ENCODE results near the gene EPB41L4B.
A peak's percentile ranks its signal among the peaks of the same experiment; 100 is the strongest.
"Not testable (repeated sequence)": the region's sequence is repeated elsewhere in the genome, so short reads cannot be mapped to it uniquely, and the experiment has no call there.

EPB41L4B gene

GRCh38 chr9:109320742-109321448, at the start of gene EPB41L4B:
Gene EPB41L4B, minus strand, starts transcription at chr9:109321059. Its CDS starts 613 bp downstream, at chr9:109320446.
- TF ChIP-seq, protein P1, sequence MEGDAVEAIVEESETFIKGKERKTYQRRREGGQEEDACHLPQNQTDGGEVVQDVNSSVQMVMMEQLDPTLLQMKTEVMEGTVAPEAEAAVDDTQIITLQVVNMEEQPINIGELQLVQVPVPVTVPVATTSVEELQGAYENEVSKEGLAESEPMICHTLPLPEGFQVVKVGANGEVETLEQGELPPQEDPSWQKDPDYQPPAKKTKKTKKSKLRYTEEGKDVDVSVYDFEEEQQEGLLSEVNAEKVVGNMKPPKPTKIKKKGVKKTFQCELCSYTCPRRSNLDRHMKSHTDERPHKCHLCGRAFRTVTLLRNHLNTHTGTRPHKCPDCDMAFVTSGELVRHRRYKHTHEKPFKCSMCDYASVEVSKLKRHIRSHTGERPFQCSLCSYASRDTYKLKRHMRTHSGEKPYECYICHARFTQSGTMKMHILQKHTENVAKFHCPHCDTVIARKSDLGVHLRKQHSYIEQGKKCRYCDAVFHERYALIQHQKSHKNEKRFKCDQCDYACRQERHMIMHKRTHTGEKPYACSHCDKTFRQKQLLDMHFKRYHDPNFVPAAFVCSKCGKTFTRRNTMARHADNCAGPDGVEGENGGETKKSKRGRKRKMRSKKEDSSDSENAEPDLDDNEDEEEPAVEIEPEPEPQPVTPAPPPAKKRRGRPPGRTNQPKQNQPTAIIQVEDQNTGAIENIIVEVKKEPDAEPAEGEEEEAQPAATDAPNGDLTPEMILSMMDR (IDR thresholded peaks at IDR 0.05) = peak; percentile 83
- Mint-ChIP-seq H3K27ac (peak within 1 kb of the TSS; percentile 23), H3K4me1 (peaks cover 27% of the 10 kb centered on the region), H3K4me3 (peak within 1 kb of the TSS; percentile 88), H3K9me3 (no peaks in the 10 kb centered on the region), H3K36me3 (ENCODE audit: low read depth) (no peaks in the 10 kb centered on the region), H3K27me3 (ENCODE audit: low read depth, poor library complexity) (peaks cover 57% of the 10 kb centered on the region)
- peak; percentile 96 for DNase-seq

DNA sequence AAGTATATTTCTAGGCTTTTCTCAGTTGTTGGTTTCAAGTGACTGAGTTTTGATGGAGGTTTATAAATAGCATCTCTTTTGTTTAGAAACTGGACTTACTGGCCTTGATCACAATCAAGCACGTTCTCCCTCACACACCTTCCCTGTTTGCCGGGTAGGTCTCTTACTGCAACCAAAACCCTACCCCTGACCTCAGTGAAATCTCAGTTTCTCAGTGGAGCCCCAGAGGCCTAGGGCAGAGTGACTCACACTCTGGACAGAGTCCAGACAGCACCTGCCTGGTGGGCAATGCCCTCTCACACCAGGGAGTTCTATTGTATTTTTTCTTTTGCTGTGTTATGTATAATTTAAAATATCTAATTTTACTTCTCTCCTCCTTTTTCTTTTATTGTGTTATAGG, 48.4 kb upstream of the EPB41L4B start:
- Mint-ChIP-seq H3K4me1 (no peaks in the 10 kb centered on the region), H3K36me3 (ENCODE audit: low read depth) (no peaks in the 10 kb centered on the region), H3K4me3 (no peak overlapping the region), H3K9me3 (peaks cover 20% of the 10 kb centered on the region), H3K27ac (no peak overlapping the region), H3K27me3 (ENCODE audit: low read depth, poor library complexity) (peaks cover 10% of the 10 kb centered on the region)
- no peak for DNase-seq
- TF ChIP-seq, protein P1 (IDR thresholded peaks at IDR 0.05) = no peak

DNA sequence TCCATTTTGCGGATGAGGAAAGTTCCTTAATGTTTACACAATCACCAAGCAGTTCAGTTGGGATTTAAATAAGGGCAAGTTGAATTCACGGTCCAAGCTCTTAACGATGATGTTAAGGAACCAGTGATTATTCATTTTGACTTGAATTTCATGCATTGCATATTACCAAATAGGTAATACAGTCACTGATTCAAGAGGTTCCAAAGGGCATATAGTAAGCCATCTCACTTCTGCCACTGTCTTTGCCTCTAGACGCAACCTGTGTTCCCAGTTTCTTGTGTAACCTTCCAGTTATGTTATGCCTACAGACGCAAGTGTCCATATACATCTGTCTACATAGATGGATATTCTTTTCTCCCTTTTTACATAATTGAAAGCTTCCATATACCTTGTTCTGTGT, 39.9 kb upstream of the EPB41L4B start:
- H3K4me3 Mint-ChIP-seq = no peak overlapping the region
- no peak for DNase-seq
- no peak overlapping the region for H3K27ac Mint-ChIP-seq
- no peaks in the 10 kb centered on the region for H3K9me3 Mint-ChIP-seq
- H3K36me3 Mint-ChIP-seq (ENCODE audit: low read depth) = no peaks in the 10 kb centered on the region
- no peaks in the 10 kb centered on the region for H3K4me1 Mint-ChIP-seq
- TF ChIP-seq, protein P1 (IDR thresholded peaks at IDR 0.05) = no peak
- H3K27me3 Mint-ChIP-seq (ENCODE audit: low read depth, poor library complexity) = peaks cover 5% of the 10 kb centered on the region

GRCh38 chr9:109358968-109359603, 38.2 kb upstream of the EPB41L4B start:
- not testable (repeated sequence) for H3K27ac Mint-ChIP-seq, H3K4me3 Mint-ChIP-seq
- H3K27me3 Mint-ChIP-seq (ENCODE audit: low read depth, poor library complexity) = peaks cover 11% of the 10 kb centered on the region

GRCh38 chr9:109355564-109356297, 34.9 kb upstream of the EPB41L4B start:
- H3K4me3 Mint-ChIP-seq = no peak overlapping the region
- no peak for DNase-seq
- TF ChIP-seq, protein P1 (IDR thresholded peaks at IDR 0.05) = no peak

More at GRCh38 chr9:109358968-109359603, 38.2 kb upstream of the EPB41L4B start:
- DNase-seq; H3K9me3 Mint-ChIP-seq; H3K36me3 Mint-ChIP-seq (ENCODE audit: low read depth); H3K4me1 Mint-ChIP-seq: not testable (repeated sequence)

GRCh38 chr9:109354190-109354589, 33.3 kb upstream of the EPB41L4B start:
- Mint-ChIP-seq H3K27ac (no peak overlapping the region), H3K36me3 (ENCODE audit: low read depth) (no peaks in the 10 kb centered on the region), H3K4me1 (peaks cover 5% of the 10 kb centered on the region), H3K9me3 (no peaks in the 10 kb centered on the region), H3K27me3 (ENCODE audit: low read depth, poor library complexity) (peaks cover 39% of the 10 kb centered on the region), H3K4me3 (no peak overlapping the region)
- no peak for DNase-seq
- TF ChIP-seq, protein P1 (IDR thresholded peaks at IDR 0.05) = no peak

More at GRCh38 chr9:109355564-109356297, 34.9 kb upstream of the EPB41L4B start:
- H3K9me3 Mint-ChIP-seq = no peaks in the 10 kb centered on the region
- H3K27me3 Mint-ChIP-seq (ENCODE audit: low read depth, poor library complexity) = peaks cover 27% of the 10 kb centered on the region
- no peak overlapping the region for H3K27ac Mint-ChIP-seq
- H3K36me3 Mint-ChIP-seq (ENCODE audit: low read depth) = no peaks in the 10 kb centered on the region
- peaks cover 5% of the 10 kb centered on the region for H3K4me1 Mint-ChIP-seq
